NT2/D1 (cell line): Measurements from ENCODE around the gene TMPRSS15.

Experiments used
- DNase-seq: peaks from one replicate; pipeline ENCODE4 v3.0.0-alpha.2; 2011; ENCODE audit warnings: low read depth, low spot score
- H3K27me3 ChIP-seq: 2 replicates; pipeline ENCODE4 v1.6.0; 2011; ENCODE audit warnings: mild to moderate bottlenecking; ENCODE audit not compliant: insufficient read length, insufficient read depth
- H3K36me3 ChIP-seq: 2 replicates; pipeline ENCODE4 v1.6.1; 2011; ENCODE audit warnings: mild to moderate bottlenecking, low read length, mixed read lengths; ENCODE audit not compliant: insufficient read depth, insufficient read length
- H3K4me1 ChIP-seq: 2 replicates; pipeline ENCODE4 v1.5.1; 2011; ENCODE audit not compliant: insufficient read depth, insufficient read length
- H3K4me3 ChIP-seq: 2 replicates; pipeline ENCODE4 v1.5.1; 2011; ENCODE audit warnings: low read depth; ENCODE audit not compliant: insufficient read length
- H3K9ac ChIP-seq: 2 replicates; pipeline ENCODE4 v1.6.0; 2011; ENCODE audit warnings: low read depth; ENCODE audit not compliant: insufficient read length
- H3K9me3 ChIP-seq: 2 replicates; pipeline ENCODE4 v1.5.1; 2011; ENCODE audit warnings: mild to moderate bottlenecking, low read length; ENCODE audit not compliant: insufficient read depth
- SUZ12 ChIP-seq: IDR thresholded peaks from 2 replicates; pipeline ENCODE4 v1.6.1; 2011; ENCODE audit not compliant: insufficient read length, insufficient read depth; ENCODE audit errors: extremely low read depth
- YY1 ChIP-seq: IDR thresholded peaks from 2 replicates; pipeline ENCODE4 v1.6.1; 2011; ENCODE audit not compliant: insufficient read length, insufficient read depth
- ZNF274 ChIP-seq: IDR thresholded peaks from 2 replicates; pipeline ENCODE4 v1.6.1; 2011; ENCODE audit warnings: mild to moderate bottlenecking, low read depth, low read length

The TMPRSS15 gene

GRCh38 chr21:18285379-18285778, 118.2 kb downstream of the TMPRSS15 start:
- H3K27me3 ChIP-seq = no peaks in the 10 kb centered on the region
- no peaks in the 10 kb centered on the region for H3K9me3 ChIP-seq
- TF ChIP-seq SUZ12 = no peak
- no peak for TF ChIP-seq YY1
- H3K36me3 ChIP-seq = no peaks in the 10 kb centered on the region
- no peak for DNase-seq
- no peak overlapping the region for H3K9ac ChIP-seq
- no peak overlapping the region for H3K4me3 ChIP-seq
- no peaks in the 10 kb centered on the region for H3K4me1 ChIP-seq

- H3K9ac ChIP-seq = no peak overlapping the region
- no peak for TF ChIP-seq SUZ12
- TF ChIP-seq ZNF274 = no peak
- TF ChIP-seq YY1 = no peak
- no peaks in the 10 kb centered on the region for H3K9me3 ChIP-seq
- H3K27me3 ChIP-seq = no peaks in the 10 kb centered on the region
- no peaks in the 10 kb centered on the region for H3K36me3 ChIP-seq
- H3K4me3 ChIP-seq = no peak overlapping the region
- H3K4me1 ChIP-seq = no peaks in the 10 kb centered on the region
- no peak for DNase-seq
Observed at GRCh38 chr21:18275781-18276180, 127.8 kb downstream of the TMPRSS15 start.

GRCh38 chr21:18274370-18274769, 129.2 kb downstream of the TMPRSS15 start:
- no peak for DNase-seq
- Histone ChIP-seq H3K36me3 (no peaks in the 10 kb centered on the region), H3K4me3 (no peak overlapping the region), H3K27me3 (no peaks in the 10 kb centered on the region), H3K9me3 (no peaks in the 10 kb centered on the region), H3K4me1 (no peaks in the 10 kb centered on the region), H3K9ac (no peak overlapping the region)
- TF ChIP-seq YY1 (no peak), SUZ12 (no peak), ZNF274 (no peak)

- Histone ChIP-seq H3K9ac (no peak overlapping the region), H3K36me3 (no peaks in the 10 kb centered on the region), H3K4me1 (no peaks in the 10 kb centered on the region), H3K4me3 (no peak overlapping the region), H3K9me3 (no peaks in the 10 kb centered on the region), H3K27me3 (no peaks in the 10 kb centered on the region)
- DNase-seq = no peak
- no peak for TF ChIP-seq YY1
- no peak for TF ChIP-seq SUZ12
- TF ChIP-seq ZNF274 = no peak
Observed at GRCh38 chr21:18273400-18273799, 130.2 kb downstream of the TMPRSS15 start.

- Histone ChIP-seq H3K4me3 (no peak overlapping the region), H3K27me3 (no peaks in the 10 kb centered on the region), H3K9me3 (no peaks in the 10 kb centered on the region), H3K9ac (no peak overlapping the region), H3K4me1 (no peaks in the 10 kb centered on the region), H3K36me3 (no peaks in the 10 kb centered on the region)
- no peak for TF ChIP-seq YY1
- TF ChIP-seq ZNF274 = no peak
- no peak for TF ChIP-seq SUZ12
- no peak for DNase-seq
Observed at GRCh38 chr21:18269856-18270255, 133.7 kb downstream of the TMPRSS15 start.

- H3K9me3 ChIP-seq = no peaks in the 10 kb centered on the region
- TF ChIP-seq YY1 = no peak
- H3K4me3 ChIP-seq = no peak overlapping the region
- no peaks in the 10 kb centered on the region for H3K4me1 ChIP-seq
- H3K36me3 ChIP-seq = no peaks in the 10 kb centered on the region
- no peaks in the 10 kb centered on the region for H3K27me3 ChIP-seq
- DNase-seq = no peak
- H3K9ac ChIP-seq = no peak overlapping the region
Observed at GRCh38 chr21:18268906-18269305, 134.7 kb downstream of the TMPRSS15 start.

- H3K9ac ChIP-seq = no peak overlapping the region
- H3K9me3 ChIP-seq = no peaks in the 10 kb centered on the region
- no peaks in the 10 kb centered on the region for H3K27me3 ChIP-seq
- TF ChIP-seq SUZ12 = no peak
- TF ChIP-seq YY1 = no peak
- H3K36me3 ChIP-seq = no peaks in the 10 kb centered on the region
- no peak for DNase-seq
- H3K4me3 ChIP-seq = no peak overlapping the region
- no peaks in the 10 kb centered on the region for H3K4me1 ChIP-seq
Observed at GRCh38 chr21:18267496-18267895, 136.1 kb downstream of the TMPRSS15 start.

- no peak overlapping the region for H3K9ac ChIP-seq
- TF ChIP-seq ZNF274 (no peak), YY1 (no peak), SUZ12 (no peak)
Observed at GRCh38 chr21:18265944-18266343, 137.6 kb downstream of the TMPRSS15 start.

More at GRCh38 chr21:18265944-18266343, 137.6 kb downstream of the TMPRSS15 start:
- Histone ChIP-seq H3K9me3 (no peaks in the 10 kb centered on the region), H3K4me3 (no peak overlapping the region), H3K27me3 (no peaks in the 10 kb centered on the region), H3K36me3 (no peaks in the 10 kb centered on the region), H3K4me1 (no peaks in the 10 kb centered on the region)
- DNase-seq = no peak
